Daoy (cell line): ENCODE results near the gene CRYBG2. TPM values are rescaled to one million over a fixed set of nuclear protein-coding genes. Genes with fewer than 3 reads are reported as not detected.
"Not testable (repeated sequence)": the region's sequence is repeated elsewhere in the genome, so short reads cannot be mapped to it uniquely, and the experiment has no call there.

Experiments used
- DNase-seq: peaks from one replicate; pipeline ENCODE4 v3.0.0-alpha.2; 2015; ENCODE audit warnings: low read depth
- total RNA-seq: library from RNA; depleted of rRNA; stranded (reverse); fragments of >200 nt; shearing (Covaris generic); gene quantifications from 2 replicates; pipeline ENCODE4 v1.2.3, GENCODE V29; 2014

Gene CRYBG2
- total RNA-seq, 1 experiment from 2014 or later, result 0.34 TPM

DNA sequence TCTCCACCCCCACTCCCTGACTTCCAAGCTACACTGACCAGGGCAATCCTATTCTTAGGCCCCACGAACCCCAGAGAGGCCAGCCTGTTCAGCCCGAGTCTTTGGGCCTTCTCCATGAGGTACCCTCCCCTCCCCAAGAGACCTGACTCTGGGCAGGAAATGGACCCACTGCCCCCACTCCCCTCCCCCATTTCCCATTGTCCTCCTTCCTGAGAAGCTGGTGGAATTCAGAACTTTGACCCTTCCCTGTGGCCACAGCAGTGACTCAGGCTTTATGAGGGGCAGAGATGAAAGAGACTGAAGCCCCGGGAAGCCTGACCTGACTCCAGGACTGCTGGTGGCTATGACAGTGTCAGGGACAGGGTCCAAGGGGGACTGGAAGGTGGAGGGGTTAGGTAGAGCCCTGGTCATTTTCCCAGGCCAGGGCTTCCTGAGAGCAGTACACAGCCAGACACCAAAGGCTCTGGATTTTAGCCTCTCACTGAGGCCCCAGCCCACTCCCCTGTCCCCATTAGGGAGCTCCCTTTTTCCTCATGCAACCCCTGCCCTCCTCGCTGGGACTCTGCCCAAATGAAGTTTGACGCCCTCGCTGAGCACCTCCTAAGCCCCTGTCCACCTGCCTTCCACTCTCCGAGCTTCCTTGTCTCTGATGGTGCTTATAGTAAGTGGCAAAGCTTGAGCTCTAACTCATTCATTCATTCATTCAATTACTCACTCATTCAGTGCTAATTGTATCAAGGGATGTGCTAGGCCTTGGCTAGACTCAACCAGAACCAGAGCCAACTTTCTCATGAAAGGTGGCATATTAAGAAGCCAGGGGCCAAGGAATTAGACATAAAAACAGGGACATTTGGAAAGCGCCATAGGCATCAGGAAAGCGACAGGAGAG lies 3.0 kb downstream of the CRYBG2 start:
- DNase-seq, result no peak

DNA sequence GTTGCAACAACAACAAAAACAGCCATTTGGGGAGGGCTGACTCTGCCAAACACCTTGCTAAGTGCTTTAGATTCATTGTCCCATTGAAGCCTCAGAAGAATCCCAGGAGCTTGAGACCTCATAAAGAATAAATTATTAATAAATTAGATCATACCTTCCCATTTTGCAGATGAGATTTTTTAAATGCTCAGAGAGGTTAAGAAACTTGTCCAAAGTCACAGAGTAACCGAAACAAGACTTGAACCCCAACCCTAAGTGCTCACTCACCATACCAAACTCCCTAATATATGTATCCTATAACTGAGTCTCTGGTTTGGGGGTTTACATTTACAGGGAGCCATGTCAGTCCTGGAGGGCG lies 3.6 kb downstream of the CRYBG2 start:
- no peak for DNase-seq

DNA sequence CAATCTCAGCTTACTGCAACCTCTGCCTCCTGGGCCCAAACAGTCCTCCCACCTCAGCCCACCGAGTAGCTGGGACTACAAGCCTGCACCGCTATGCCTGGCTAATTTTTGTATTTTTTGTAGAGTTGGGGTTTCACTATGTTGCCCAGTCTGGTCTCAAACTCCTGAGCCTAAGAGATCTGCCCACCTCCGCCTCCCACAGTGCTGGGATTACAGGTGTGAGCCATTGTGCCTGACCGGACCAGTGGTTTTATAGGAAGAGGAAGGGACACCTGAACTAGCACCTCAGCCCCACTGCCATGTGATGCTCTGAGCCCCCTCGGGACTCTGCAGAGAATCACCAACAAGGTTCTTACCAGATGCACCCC lies 4.1 kb downstream of the CRYBG2 start:
- DNase-seq, result no peak

DNA sequence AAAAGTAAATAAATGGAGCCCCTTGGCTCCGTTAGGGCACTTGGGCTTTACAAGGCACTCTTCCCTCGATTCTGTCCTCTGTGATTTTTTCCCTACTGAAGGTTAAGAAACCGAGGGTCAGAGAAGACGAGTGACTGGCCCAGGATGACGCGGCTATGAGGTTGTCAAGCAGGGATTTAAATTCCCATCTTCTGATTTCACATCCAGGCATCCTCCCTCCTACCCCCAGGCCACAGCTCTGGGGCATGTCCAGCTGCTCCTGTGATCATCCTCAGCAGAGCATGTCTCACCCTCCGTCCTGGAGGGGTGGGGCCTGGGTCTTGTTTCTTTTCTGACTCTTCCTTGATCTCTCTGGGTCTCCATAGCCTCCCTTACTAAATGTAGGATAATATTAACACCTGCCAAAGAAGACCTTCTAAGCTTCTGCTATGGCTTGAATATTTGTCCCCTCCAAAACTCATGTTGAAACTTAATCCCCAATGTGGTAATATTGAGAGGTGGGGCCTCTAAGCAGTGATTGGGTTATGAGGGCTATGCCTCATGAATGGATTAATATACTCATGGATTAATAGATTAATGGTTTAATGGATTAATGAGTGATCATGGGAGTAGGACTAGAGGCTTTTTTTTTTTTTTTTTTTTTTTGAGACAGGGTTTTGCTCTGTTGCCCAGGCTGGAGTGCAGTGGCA lies 4.6 kb downstream of the CRYBG2 start:
- peak; percentile 80 for DNase-seq

DNA sequence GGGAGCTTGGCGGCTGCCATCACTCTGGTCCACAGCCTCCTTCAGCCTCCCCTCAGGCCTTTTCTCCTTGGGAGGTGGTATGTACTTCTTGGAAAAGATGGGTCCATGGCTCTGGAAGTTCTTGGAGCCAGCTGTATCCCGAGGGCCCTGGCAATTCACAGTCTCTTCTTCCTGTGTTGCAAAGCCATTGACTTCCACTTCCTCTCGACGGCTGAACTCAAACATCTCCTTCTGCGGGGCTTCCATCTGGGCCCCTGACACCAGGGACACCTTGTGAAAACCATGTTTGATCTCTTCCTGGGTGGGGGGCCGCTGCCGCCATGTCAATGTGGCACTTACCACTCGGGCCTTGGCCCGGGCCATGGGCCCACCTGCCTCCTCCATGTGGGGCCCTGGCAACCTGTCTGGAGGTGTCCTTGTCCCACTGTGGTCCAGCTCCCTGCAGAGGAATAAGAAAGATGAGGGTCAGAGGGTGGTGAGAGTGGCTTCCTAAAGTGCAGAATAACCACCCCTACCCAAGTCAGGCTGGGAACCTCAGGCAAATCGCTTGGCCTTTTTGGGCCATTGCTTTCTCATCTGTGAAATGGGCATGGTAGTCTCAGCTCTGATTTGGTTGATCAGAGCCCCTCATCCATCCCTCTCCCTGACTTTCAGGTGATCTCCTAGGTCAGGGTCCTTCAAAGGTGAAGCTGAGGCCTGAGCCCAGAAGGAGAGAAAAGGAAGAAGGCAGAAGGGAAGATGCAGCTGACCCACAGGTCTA lies 7.5 kb downstream of the CRYBG2 start:
- no peak for DNase-seq

DNA sequence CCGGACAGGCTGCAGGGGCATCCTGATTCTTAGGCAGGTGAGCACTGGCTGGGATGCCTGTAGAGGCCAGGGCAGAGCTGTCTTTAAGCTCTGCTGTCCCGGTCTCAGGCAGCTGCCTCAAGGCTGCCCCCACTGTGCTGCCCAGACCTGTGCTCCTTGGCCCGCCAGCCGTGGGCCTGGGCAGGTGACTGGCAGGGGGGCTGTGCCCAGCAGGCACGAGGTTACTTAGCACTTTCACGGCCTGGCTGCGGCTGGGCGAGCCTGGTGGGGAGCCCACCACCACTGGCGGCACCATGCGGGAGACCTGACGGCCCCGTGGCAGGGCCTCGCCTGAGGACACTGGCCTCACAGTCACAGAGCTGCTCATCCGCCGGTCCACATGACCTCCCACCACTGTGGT lies 8.2 kb downstream of the CRYBG2 start:
- DNase-seq, result no peak

DNA sequence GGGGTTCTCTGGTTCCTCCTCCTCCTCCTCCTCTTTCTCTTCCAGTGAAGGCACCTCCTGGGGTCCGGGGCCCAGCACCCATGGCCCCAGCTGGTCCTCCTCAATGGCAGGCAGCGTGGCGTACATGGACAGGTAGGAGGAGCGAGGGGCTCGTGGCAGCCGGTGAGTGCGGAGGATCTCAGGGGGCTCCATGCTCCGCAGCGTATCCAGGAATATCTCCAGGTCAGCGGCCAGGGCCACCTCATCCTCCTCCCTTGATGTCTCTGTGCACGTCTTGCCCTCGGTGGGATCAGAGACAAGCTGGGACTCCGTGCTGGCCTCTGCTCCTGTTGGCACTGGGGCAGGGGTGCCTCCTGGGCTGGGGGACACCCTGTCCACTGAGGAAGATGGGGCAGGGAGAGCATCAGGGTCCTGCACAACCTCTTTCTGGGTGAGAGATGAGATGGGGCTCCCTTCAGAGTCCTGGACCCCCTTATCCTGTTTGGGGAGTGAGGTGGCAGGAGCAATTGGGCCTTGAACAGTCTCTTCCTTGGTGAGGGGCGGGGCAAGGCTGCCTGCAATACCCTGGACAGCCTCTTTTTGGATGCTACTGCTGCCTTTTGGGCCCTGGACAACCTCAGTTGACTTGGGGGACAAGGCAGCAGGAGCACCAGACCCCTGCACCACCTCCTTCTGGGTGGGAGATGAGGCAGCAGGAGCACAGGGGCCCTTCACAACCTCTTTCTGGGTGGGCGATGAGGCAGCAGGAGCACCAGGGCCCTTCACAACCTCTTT lies 9.6 kb downstream of the CRYBG2 start:
- no peak for DNase-seq

DNA sequence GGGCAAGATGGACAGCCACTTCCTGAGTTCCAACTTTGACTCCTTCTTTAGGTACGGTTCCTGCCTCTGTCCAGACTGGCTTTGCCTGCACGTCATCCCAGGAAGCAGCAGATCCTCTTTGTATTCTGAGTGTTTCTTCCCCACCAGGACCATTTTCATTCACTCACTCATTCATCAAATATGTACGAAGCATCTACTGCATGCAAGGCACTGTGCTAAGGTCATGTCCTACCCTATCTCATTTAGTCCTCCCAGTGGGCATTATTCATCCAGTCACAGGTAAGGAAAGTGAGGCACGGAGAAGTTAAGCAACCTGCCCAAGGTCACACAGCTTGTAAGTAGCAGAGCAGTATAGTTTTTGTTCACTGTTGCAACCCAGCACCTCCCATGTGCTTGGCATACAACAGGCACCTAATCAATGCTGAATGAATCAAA lies 13.9 kb downstream of the CRYBG2 start:
- DNase-seq, result no peak

DNA sequence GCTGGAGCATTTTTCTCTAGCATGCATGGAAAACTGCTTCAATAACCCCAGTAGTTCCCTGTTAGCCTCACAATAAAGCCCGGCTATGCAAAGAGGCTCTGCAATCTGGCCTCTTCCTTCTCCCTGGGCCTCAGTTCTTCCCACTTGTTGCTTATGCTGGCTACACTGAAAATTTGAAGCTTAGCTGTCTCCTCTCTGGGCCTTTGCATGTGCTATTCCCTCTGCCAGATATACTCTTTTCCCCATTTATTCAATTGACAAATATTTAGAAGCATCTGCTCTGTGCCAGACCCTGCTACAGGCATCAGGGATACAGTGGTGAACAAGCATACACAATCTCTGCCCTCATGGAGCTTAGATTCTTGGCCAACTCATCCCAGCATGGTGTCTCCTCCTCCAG lies 15.3 kb downstream of the CRYBG2 start:
- DNase-seq, result no peak

DNA sequence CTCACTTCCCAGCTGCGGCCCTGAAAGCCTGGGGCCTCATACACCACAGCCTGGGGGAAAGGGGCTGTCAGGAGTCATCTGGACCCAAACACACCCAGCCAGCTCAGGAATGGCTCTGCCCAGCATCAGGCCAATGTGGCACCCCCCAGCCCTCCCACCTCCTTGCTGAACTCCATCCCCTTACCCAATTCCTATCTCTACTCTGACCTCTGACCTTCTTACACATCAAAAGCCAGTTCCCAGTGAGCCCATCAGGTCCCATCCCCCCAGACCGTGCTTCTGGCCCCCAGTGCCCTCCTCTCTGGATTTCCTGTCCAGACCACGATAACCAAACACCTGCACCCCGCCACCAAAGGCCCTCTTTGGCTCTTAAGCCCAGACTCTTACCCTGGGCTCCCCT lies 16.3 kb downstream of the CRYBG2 start:
- DNase-seq, result no peak

DNA sequence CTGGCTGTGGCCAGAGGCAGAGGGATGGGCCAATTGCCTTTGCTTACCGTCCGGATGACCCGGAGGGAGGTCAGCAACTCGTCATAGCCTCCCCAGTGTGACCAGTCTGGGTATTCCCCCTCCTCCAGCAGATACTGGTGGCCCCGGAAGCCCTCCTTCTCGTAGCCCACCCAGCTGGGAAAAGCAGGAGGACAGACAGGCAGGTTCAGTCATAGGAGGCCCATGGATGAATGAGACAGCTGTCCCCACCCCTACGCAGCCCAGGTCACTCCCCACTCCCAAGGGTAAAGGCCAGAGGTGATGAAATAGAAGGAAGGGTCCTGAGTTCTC lies 16.8 kb downstream of the CRYBG2 start:
- no peak for DNase-seq

DNA sequence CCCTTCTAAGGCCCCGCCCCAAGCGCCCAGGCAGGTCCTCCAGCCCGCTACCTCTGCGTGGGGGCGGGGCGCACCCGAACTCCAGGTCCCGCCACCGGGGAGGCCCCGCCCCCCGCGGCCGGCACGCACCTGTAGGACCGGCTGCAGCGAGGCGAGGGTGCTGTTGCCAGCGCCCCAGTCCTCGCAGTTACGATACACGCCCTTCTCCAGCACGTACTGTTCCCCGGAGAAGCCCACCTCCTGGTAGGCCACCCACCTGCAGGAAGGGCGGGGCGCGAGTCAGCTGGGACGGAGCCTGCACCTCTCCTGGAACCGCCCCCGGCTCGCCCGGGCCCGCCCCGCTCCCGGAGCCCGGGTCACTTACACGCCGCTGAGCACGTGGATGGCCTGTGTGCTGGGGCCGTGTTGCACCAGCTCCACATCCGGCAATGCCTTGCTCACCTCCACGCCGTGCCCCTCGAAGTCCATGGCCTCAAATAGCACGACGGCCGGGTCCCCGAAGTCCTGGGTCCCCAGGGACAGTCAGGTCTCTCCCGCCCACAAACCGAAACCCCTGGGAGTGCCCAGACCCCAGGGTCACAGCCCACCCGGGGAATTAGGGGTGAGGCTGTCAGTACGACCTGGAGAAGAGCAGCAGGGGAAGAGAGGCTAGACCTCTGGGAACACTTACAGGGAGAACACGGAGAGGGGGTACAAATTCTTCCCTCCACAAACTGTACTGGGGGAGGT lies 17.3 kb downstream of the CRYBG2 start:
- peak; percentile 76 for DNase-seq

DNA sequence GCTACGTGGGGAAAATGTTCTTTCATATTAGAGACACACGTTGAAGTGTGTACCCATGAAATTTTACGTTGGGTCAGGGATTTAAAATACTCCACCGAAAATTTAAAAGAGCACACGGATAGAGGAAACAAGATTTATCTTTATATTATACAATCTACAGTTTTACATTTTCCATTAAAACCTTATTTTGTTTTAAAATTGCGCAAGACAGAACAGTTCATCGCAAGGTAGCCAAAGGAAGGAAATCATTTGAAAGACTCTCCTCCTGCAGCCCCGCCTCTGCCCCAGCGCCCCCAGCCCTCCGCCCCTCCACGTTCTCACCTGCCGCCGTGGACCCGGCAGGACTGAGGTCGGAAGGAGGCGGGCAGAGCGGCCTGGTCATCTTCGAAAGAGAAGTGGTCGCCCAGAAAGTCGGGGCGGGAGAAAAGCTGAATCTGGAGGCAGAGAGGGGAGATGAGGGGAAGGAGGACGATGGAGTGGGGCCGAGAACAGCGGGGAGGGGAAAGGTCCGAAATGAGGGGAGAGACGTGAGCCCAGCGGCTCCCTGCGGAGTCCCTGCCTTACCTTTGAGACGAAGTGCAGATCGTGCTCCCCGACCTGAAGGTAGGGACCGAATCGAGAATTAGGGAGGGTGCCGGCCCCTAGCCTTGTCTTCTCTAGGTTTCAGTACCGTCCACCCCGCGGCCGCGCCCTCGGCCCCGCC lies 18.0 kb downstream of the CRYBG2 start:
- DNase-seq, result no peak

DNA sequence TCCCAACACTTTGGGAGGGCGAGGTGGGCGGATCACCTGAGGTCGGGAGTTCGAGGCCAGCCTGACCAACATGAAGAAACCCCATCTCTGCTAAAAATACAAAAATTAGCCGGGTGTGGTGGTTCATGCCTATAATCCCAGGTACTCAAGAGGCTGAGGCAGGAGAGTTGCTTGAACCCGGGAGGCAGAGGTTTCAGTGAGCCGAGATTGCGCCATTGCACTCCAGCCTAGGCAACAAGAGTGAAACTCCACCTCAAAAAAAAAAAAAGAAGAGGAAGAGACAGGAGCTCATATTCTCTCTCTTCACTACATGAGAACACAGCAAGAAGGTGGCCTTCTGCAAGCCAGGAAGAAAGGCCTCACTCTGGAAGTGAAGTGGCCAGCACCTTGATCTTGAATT lies 20.6 kb downstream of the CRYBG2 start:
- not testable (repeated sequence) for DNase-seq

DNA sequence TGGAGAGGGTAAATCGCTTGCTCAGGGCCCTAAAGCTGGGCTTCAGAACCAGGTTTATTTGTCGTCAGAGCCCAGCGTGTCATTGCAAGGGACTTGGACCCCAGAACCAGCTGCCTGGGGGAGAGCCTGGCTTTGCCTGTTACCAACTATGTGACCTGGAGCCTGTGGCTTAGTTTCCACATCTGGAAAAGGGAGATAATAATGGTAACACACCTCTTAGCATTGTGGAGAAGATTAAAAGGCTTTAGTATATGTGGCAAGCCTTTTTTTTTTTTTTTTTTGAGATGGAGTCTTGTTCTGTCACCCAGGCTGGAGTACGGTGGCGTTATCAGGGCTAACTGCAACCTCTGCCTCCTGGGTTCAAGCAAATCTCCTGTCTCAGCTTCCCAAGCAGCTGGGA lies 23.7 kb downstream of the CRYBG2 start:
- DNase-seq, result no peak

DNA sequence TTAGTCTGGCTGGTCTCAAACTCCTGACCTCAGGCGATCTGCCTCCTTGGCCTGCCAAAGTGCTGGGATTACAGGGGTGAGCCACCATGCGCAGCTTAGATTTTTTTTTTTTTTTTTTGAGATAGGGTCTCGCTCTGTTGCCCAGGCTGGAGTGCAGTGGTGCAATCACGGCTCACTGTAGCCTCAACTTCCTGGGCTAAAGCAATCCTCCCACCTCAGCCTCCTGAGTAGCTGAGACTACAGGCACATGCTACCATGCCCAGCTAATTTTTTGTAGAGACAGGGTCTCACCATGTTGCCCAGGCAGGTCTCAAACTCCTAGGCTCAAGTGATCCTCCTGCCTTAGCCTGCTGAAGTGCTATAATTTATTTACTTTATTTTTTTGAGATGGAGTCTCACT lies 24.6 kb downstream of the CRYBG2 start:
- DNase-seq, result not testable (repeated sequence)

DNA sequence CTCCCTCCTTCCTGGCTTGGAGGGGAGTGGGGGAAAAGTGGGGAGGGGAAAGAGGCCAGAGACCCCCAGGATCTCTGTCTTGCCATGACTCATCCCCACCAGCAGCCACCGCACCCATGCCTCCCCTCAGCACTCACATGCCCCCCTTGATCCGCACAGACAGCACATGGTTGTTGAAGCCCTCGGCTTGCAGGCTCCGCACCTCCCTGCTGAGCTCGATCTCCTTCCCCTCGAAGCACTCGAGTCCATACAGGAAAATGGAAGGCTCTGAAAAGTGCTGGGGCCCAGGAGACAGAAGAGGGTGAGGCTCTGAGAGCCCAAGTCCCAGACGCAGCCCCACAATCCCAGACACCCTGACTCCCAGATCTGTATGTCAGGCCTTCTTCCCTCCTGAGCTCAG lies 25.3 kb downstream of the CRYBG2 start:
- DNase-seq, result no peak

DNA sequence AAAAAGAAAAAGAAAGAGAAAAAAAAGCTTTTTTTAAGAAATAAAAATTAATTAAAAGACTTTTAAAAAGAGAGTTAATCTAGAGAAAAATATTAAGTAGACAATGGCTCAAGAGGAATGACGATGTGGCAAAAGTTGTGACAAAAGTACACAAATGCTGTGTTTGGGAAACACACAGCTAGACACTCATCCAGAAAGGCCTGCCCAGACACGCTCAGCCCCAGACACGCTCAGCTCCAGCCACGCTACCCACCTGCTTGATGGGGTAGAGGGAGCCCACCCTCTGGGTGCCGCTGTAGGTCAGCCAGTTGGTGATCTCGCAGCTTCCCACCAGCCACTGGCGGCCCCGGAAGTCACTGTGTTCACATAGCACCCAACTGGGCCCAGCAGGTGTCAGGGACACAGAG lies 26.0 kb downstream of the CRYBG2 start:
- DNase-seq, result no peak

DNA sequence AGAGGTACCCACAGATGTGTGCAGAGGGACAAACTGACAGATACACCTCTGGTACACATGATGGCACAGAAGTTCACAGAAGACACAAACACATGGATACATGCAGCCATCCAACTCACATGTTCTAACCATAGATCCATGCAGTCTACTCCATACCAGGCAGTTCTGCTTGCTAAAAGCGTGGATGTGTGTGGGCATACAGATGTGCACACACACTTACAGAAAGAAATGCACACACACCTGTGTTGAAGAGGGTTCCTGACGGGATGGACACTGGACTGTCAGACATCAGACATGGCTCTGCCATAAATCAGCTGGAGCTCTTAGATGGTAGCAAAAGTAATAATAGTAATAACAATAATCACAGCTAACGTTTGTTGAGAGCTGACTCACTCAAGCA lies 29.4 kb downstream of the CRYBG2 start:
- DNase-seq, result no peak

DNA sequence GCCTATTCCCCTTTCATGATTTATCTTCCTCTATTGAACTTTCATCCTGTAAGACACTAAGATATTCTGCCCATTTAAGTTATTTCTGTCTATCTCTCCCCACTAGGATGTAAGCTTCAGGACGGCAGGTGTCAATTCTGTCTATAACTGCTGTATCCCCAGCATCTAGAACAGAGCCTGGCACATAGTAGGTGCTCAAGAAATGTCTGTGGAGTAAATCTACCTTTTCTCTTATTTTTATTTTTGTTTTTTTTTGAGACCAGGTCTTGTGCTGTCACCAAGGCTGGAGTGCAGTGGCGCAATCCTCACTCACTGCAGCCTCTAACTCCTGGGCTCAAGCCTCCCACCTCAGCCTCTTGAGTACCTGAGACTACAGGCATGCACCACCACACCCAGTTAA lies 30.5 kb downstream of the CRYBG2 start:
- DNase-seq, result no peak

DNA sequence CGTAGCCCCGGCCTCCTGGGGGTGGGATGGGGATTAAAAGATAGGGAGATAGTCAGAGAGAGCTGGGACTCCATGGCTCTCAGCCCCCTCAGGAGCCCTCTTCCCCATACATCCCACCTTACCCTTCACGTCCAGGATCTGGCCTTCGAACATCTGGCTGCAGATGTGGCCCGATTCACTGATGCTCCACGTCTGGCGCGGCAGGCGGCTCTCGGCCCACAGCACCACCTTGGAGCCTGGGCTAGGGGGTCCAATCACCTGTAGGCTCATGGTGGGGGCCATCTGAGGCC lies 31.9 kb downstream of the CRYBG2 start:
- no peak for DNase-seq
